HCT116 (cell line): ENCODE results near the gene TMCO6. TPM values are rescaled to one million over a fixed set of nuclear protein-coding genes. Genes with fewer than 3 reads are reported as not detected.

Experiments used
- ATAC-seq: fragments of 200-7000 bp; cut with Tn5 transposase; 2 replicates; pipeline ENCODE4 v1.9.1; 2020; ENCODE audit warnings: mild to moderate bottlenecking, moderate library complexity
- BruUV-seq: library from RNA; stranded (reverse); fragments of 400-500 nt; replicated peaks from 2 replicates; lab custom pipeline; 2021; lab: Mats Ljungman, UMichigan
- CTCF ChIA-PET: fragments of 300-600 bp; sonication (Branson Sonifier 250); formaldehyde crosslinking; loops from one replicate; lab custom pipeline; 2021; ENCODE audit warnings: antibody characterized with exemption; lab: Charles Lee
- POLR2A ChIA-PET: fragments of 300-600, 350-600 bp; sonication (Branson Sonifier 250); formaldehyde crosslinking; loops from one replicate; lab custom pipeline; 2021; ENCODE audit warnings: antibody characterized with exemption; lab: Charles Lee
- RAD21 ChIA-PET, 2 experiments: fragments of 300-600 bp; sonication (Branson Sonifier 250); formaldehyde crosslinking; loops; one replicate each; lab custom pipeline; 2023; ENCODE audit warnings: low total read pairs in 2 of 2; ENCODE audit not compliant: uncharacterized antibody in 2 of 2, unreplicated experiment in 2 of 2, low non-redundant PET in 1 of 2; lab: Charles Lee
- DNase-seq: peaks from one replicate; pipeline ENCODE4 v3.0.0-alpha.2; 2010; ENCODE audit warnings: low read depth, low spot score
- H2AFZ ChIP-seq: fragments of 200-600 bp; shearing (Covaris generic), sonication (generic); 2 replicates; pipeline ENCODE4 v1.6.1; 2017; ENCODE audit warnings: low read depth, mixed run types, mixed read lengths, antibody characterized with exemption, low read length; ENCODE audit not compliant: poor library complexity, severe bottlenecking
- H3K27ac ChIP-seq: 2 replicates; pipeline ENCODE4 v1.5.1; 2012; ENCODE audit warnings: low read depth, low read length
- H3K27me3 ChIP-seq: fragments of 200-600 bp; sonication (generic); 2 replicates; pipeline ENCODE4 v1.6.1; 2016; ENCODE audit warnings: mixed run types, low read length, mixed read lengths; ENCODE audit not compliant: insufficient read depth
- H3K36me3 ChIP-seq, 2 experiments: fragments of 200-500 bp in 1 of 2; fragments of 200-600 bp in 1 of 2; sonication (Bioruptor generic) in 1 of 2; sonication (generic) in 1 of 2; 2 replicates each; pipeline versions ENCODE4 v1.5.1 to v1.6.1; 2014 to 2016; ENCODE audit warnings: low read length in 2 of 2, inconsistent platforms in 1 of 2, mixed read lengths in 1 of 2, mixed run types in 1 of 2; ENCODE audit not compliant: insufficient read depth in 2 of 2, control insufficient read depth in 1 of 2
- H3K4me1 ChIP-seq, 2 experiments: fragments of 200-600 bp in 1 of 2; sonication (generic) in 1 of 2; 2 replicates each; pipeline versions ENCODE4 v1.5.1 to v1.6.1; 2012 to 2017; ENCODE audit warnings: low read length in 2 of 2, inconsistent platforms in 1 of 2, mild to moderate bottlenecking in 1 of 2, mixed read lengths in 1 of 2, mixed run types in 1 of 2, moderate library complexity in 1 of 2; ENCODE audit not compliant: insufficient read depth in 2 of 2, control insufficient read depth in 1 of 2
- H3K4me2 ChIP-seq: fragments of 200-600 bp; sonication (generic); 2 replicates; pipeline ENCODE4 v1.6.1; 2017; ENCODE audit warnings: mixed run types, low read length, mixed read lengths
- H3K4me3 ChIP-seq, 2 experiments: fragments of 200-600 bp in 1 of 2; sonication (generic) in 1 of 2; replicated peaks in 1 of 2; 2 replicates each; pipeline ENCODE4 v1.5.1; 2011 to 2016; ENCODE audit warnings: low read length in 2 of 2, control low read depth in 1 of 2, low read depth in 1 of 2, mild to moderate bottlenecking in 1 of 2, mixed read lengths in 1 of 2, mixed run types in 1 of 2
- H3K79me2 ChIP-seq: fragments of 200-600 bp; sonication (generic); 2 replicates; pipeline ENCODE4 v1.6.1; 2017; ENCODE audit warnings: mild to moderate bottlenecking, mixed run types, low read length, moderate library complexity, mixed read lengths; ENCODE audit not compliant: insufficient read depth
- H3K9ac ChIP-seq: fragments of 200-600 bp; sonication (generic); 2 replicates; pipeline ENCODE4 v1.6.1; 2016; ENCODE audit warnings: low read length, mixed read lengths
- H3K9me2 ChIP-seq: fragments of 200-600 bp; sonication (generic), shearing (Covaris generic); 2 replicates; pipeline ENCODE4 v1.6.1; 2017; ENCODE audit warnings: mixed run types, mild to moderate bottlenecking, moderate library complexity; ENCODE audit not compliant: insufficient read depth
- H3K9me3 ChIP-seq, 2 experiments: fragments of 200-500 bp in 1 of 2; fragments of 200-600 bp in 1 of 2; sonication (Bioruptor generic) in 1 of 2; sonication (generic) in 1 of 2; 2 replicates each; pipeline ENCODE4 v1.6.1; 2014 to 2017; ENCODE audit warnings: low read length in 2 of 2, mixed read lengths in 2 of 2, inconsistent platforms in 1 of 2, low read depth in 1 of 2, mild to moderate bottlenecking in 1 of 2, mixed run types in 1 of 2, moderate library complexity in 1 of 2; ENCODE audit not compliant: control insufficient read depth in 1 of 2, insufficient read depth in 1 of 2
- H4K20me1 ChIP-seq: fragments of 200-600 bp; sonication (generic), shearing (Covaris generic); 2 replicates; pipeline ENCODE4 v1.6.1; 2017; ENCODE audit warnings: mixed run types, mild to moderate bottlenecking, moderate library complexity; ENCODE audit not compliant: insufficient read depth
- CBX3 ChIP-seq: IDR thresholded peaks from 2 replicates; pipeline ENCODE4 v1.6.1; 2012; ENCODE audit warnings: low read depth
- EZH2 ChIP-seq: fragments of 200-600 bp; sonication (generic); IDR thresholded peaks from 2 replicates; pipeline ENCODE4 v1.6.1; 2017; ENCODE audit warnings: antibody characterized with exemption, mixed run types
- RAD21 ChIP-seq: IDR thresholded peaks from 2 replicates; pipeline ENCODE4 v1.6.1; 2012; ENCODE audit warnings: low read depth, mild to moderate bottlenecking
- TCF7L2 ChIP-seq: IDR thresholded peaks from 2 replicates; pipeline ENCODE4 v1.7.0; 2011; ENCODE audit warnings: borderline replicate concordance, inconsistent platforms; ENCODE audit not compliant: insufficient read depth, insufficient read length; ENCODE audit errors: extremely low read depth
- YY1 ChIP-seq: IDR thresholded peaks from 2 replicates; pipeline ENCODE4 v1.6.1; 2011; ENCODE audit warnings: low read length, low read depth, moderate library complexity, mild to moderate bottlenecking; ENCODE audit not compliant: insufficient replicate concordance; ENCODE audit errors: extremely low read depth
- intact Hi-C: fragments of 100-400 bp; cut with micrococcal nuclease; formaldehyde crosslinking; loops from 2 replicates; pipeline ENCODE4 v1.10.0; 2022
- total RNA-seq: library from RNA; stranded (reverse); gene quantifications from one replicate; pipeline ENCODE4 v1.2.1, GENCODE V29; 2021; ENCODE audit not compliant: unreplicated experiment
- TF ChIP-seq, protein P1 (sequence below), 3 experiments: fragments of 200-600 bp in 1 of 3; sonication (generic) in 1 of 3; IDR thresholded peaks in 2 of 3; conservative IDR thresholded peaks in 1 of 3; 2 replicates each; pipeline ENCODE4 v1.5.1; 2012 to 2017; ENCODE audit warnings: low read depth in 2 of 3, low read length in 2 of 3, antibody characterized with exemption in 1 of 3, borderline replicate concordance in 1 of 3, control low read depth in 1 of 3, mild to moderate bottlenecking in 1 of 3, mixed read lengths in 1 of 3, mixed run types in 1 of 3, moderate library complexity in 1 of 3; ENCODE audit not compliant: insufficient read depth in 1 of 3
- TF ChIP-seq, protein P2 (sequence below): IDR thresholded peaks from 2 replicates; pipeline ENCODE4 v1.6.1; 2012; ENCODE audit warnings: low read depth
- TF ChIP-seq, protein P3 (sequence below): IDR thresholded peaks from 2 replicates; pipeline ENCODE4 v1.6.1; 2012
- TF ChIP-seq, protein P4 (sequence below): IDR thresholded peaks from 2 replicates; pipeline ENCODE4 v1.6.1; 2012
- TF ChIP-seq, protein P5 (sequence below): IDR thresholded peaks from 2 replicates; pipeline ENCODE4 v1.6.1; 2011; ENCODE audit warnings: mild to moderate bottlenecking, low read length, moderate library complexity; ENCODE audit not compliant: insufficient replicate concordance; ENCODE audit errors: extremely low read depth

TMCO6 gene
- total RNA-seq, 1 experiment from 2014 or later, result 28.0 TPM

DNA sequence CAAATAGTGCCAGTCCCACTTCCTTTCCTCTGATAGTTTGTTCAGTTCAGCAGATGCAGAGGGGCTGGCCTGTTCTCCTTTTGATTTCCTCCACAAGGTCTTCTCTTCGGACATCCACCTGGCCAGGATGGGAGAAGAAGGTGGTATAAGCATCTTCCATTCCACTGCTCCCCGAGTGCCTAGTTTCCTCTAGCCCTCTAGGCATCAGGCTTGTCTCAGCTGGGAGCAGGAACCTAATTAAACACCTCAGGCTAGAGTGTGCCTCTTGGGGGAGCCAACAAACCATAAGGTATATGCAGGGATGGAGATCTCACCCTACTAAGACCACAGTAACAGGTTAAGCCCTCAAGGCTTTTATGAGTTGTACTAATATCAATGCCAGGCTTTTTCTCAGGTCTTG lies 35.0 kb downstream of the TMCO6 start:
- ChIA-PET CTCF (no interaction called here), POLR2A (interaction anchor here (1.1 kb wide), 1 partner anchor 328 kb away, joined by 4 read pairs; the partner anchor contains the start of gene HBEGF), RAD21 (no interaction called here)
- no peaks in the 10 kb centered on the region for H4K20me1 ChIP-seq
- no peak overlapping the region for H3K4me3 ChIP-seq
- H3K27me3 ChIP-seq, result no peaks in the 10 kb centered on the region
- no peak overlapping the region for H3K9ac ChIP-seq
- H3K9me2 ChIP-seq, result no peaks in the 10 kb centered on the region
- BruUV-seq, result TSS peak; percentile 54
- H3K4me1 ChIP-seq, result no peaks in the 10 kb centered on the region
- DNase-seq, result no peak
- no peaks in the 10 kb centered on the region for H3K9me3 ChIP-seq
- H3K79me2 ChIP-seq, result peaks cover 2% of the 10 kb centered on the region; the same call in 1 of the 2 replicates
- peak; percentile 32; the same call in 1 of the 2 replicates for ATAC-seq
- H2AFZ ChIP-seq, result no peak overlapping the region
- TF ChIP-seq, protein P1, sequence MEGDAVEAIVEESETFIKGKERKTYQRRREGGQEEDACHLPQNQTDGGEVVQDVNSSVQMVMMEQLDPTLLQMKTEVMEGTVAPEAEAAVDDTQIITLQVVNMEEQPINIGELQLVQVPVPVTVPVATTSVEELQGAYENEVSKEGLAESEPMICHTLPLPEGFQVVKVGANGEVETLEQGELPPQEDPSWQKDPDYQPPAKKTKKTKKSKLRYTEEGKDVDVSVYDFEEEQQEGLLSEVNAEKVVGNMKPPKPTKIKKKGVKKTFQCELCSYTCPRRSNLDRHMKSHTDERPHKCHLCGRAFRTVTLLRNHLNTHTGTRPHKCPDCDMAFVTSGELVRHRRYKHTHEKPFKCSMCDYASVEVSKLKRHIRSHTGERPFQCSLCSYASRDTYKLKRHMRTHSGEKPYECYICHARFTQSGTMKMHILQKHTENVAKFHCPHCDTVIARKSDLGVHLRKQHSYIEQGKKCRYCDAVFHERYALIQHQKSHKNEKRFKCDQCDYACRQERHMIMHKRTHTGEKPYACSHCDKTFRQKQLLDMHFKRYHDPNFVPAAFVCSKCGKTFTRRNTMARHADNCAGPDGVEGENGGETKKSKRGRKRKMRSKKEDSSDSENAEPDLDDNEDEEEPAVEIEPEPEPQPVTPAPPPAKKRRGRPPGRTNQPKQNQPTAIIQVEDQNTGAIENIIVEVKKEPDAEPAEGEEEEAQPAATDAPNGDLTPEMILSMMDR (IDR thresholded peaks at IDR 0.05 in 2 of 3, conservative IDR thresholded peaks at IDR 0.05 in 1 of 3; ENCODE audit: borderline replicate concordance in 1 of 3, insufficient read depth in 1 of 3, low read depth in 2 of 3, low read length in 2 of 3), result no peak
- TF ChIP-seq EZH2 (no peak), RAD21 (no peak), TCF7L2 (no peak), CBX3 (no peak), YY1 (no peak)
- TF ChIP-seq, protein P2, sequence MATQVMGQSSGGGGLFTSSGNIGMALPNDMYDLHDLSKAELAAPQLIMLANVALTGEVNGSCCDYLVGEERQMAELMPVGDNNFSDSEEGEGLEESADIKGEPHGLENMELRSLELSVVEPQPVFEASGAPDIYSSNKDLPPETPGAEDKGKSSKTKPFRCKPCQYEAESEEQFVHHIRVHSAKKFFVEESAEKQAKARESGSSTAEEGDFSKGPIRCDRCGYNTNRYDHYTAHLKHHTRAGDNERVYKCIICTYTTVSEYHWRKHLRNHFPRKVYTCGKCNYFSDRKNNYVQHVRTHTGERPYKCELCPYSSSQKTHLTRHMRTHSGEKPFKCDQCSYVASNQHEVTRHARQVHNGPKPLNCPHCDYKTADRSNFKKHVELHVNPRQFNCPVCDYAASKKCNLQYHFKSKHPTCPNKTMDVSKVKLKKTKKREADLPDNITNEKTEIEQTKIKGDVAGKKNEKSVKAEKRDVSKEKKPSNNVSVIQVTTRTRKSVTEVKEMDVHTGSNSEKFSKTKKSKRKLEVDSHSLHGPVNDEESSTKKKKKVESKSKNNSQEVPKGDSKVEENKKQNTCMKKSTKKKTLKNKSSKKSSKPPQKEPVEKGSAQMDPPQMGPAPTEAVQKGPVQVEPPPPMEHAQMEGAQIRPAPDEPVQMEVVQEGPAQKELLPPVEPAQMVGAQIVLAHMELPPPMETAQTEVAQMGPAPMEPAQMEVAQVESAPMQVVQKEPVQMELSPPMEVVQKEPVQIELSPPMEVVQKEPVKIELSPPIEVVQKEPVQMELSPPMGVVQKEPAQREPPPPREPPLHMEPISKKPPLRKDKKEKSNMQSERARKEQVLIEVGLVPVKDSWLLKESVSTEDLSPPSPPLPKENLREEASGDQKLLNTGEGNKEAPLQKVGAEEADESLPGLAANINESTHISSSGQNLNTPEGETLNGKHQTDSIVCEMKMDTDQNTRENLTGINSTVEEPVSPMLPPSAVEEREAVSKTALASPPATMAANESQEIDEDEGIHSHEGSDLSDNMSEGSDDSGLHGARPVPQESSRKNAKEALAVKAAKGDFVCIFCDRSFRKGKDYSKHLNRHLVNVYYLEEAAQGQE, result no peak
- TF ChIP-seq, protein P3, sequence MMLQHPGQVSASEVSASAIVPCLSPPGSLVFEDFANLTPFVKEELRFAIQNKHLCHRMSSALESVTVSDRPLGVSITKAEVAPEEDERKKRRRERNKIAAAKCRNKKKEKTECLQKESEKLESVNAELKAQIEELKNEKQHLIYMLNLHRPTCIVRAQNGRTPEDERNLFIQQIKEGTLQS, result no peak
- TF ChIP-seq, protein P4, sequence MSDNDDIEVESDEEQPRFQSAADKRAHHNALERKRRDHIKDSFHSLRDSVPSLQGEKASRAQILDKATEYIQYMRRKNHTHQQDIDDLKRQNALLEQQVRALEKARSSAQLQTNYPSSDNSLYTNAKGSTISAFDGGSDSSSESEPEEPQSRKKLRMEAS, result no peak
- TF ChIP-seq, protein P5, sequence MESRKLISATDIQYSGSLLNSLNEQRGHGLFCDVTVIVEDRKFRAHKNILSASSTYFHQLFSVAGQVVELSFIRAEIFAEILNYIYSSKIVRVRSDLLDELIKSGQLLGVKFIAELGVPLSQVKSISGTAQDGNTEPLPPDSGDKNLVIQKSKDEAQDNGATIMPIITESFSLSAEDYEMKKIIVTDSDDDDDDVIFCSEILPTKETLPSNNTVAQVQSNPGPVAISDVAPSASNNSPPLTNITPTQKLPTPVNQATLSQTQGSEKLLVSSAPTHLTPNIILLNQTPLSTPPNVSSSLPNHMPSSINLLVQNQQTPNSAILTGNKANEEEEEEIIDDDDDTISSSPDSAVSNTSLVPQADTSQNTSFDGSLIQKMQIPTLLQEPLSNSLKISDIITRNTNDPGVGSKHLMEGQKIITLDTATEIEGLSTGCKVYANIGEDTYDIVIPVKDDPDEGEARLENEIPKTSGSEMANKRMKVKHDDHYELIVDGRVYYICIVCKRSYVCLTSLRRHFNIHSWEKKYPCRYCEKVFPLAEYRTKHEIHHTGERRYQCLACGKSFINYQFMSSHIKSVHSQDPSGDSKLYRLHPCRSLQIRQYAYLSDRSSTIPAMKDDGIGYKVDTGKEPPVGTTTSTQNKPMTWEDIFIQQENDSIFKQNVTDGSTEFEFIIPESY, result no peak
- H3K4me2 ChIP-seq, result no peak overlapping the region
- H3K27ac ChIP-seq, result no peak overlapping the region
- H3K36me3 ChIP-seq, result peaks cover 35 to 37% of the 10 kb centered on the region in 2 experiments; a peak in 3 of 4 replicates
- intact Hi-C loops, result no loop called here
